Mammary epithelial cell (primary cell): Measurements from ENCODE around the gene AMER2.

Experiments
- EZH2 ChIP-seq: IDR thresholded peaks from 2 replicates; pipeline ENCODE4 v1.6.1; 2012; ENCODE audit warnings: low read length, inconsistent platforms, borderline replicate concordance
- TF ChIP-seq, protein P1 (sequence below), 2 donors: IDR thresholded peaks in 1 of 2; conservative IDR thresholded peaks in 1 of 2; 2 replicates each; pipeline ENCODE4 v1.5.1; 2011 to 2012; ENCODE audit warnings: inconsistent platforms in 2 of 2, low read length in 2 of 2, mild to moderate bottlenecking in 2 of 2, control low read depth in 1 of 2, low read depth in 1 of 2; ENCODE audit not compliant: insufficient read depth in 1 of 2; ENCODE audit errors: extremely low read depth in 1 of 2

- TF ChIP-seq, protein P1, sequence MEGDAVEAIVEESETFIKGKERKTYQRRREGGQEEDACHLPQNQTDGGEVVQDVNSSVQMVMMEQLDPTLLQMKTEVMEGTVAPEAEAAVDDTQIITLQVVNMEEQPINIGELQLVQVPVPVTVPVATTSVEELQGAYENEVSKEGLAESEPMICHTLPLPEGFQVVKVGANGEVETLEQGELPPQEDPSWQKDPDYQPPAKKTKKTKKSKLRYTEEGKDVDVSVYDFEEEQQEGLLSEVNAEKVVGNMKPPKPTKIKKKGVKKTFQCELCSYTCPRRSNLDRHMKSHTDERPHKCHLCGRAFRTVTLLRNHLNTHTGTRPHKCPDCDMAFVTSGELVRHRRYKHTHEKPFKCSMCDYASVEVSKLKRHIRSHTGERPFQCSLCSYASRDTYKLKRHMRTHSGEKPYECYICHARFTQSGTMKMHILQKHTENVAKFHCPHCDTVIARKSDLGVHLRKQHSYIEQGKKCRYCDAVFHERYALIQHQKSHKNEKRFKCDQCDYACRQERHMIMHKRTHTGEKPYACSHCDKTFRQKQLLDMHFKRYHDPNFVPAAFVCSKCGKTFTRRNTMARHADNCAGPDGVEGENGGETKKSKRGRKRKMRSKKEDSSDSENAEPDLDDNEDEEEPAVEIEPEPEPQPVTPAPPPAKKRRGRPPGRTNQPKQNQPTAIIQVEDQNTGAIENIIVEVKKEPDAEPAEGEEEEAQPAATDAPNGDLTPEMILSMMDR (conservative IDR thresholded peaks at IDR 0.05 in 1 of 2, IDR thresholded peaks at IDR 0.05 in 1 of 2; ENCODE audit: extremely low read depth in 1 of 2, insufficient read depth in 1 of 2, low read depth in 1 of 2, low read length in 2 of 2): no peak
- TF ChIP-seq EZH2: no peak
Measured at GRCh38 chr13:25167382-25168174, 4.5 kb downstream of the AMER2 start.
